Subcutaneous adipose tissue (tissue), 4 donors: Measurements from ENCODE around the gene TNIP2. TPM values are rescaled to one million over a fixed set of nuclear protein-coding genes. Genes with fewer than 3 reads are reported as not detected.

ENCODE experiments used
- CTCF ChIP-seq: fragments of 450-650 bp; IDR thresholded peaks from one replicate; pipeline ENCODE4 v1.5.1; 2016; ENCODE audit warnings: low read depth, mild to moderate bottlenecking, control low read depth, antibody characterized with exemption, moderate library complexity
- total RNA-seq, 4 donors: library from RNA; depleted of rRNA; stranded (reverse); fragments of >200 nt; gene quantifications; one replicate each; pipeline ENCODE4 v1.1.0, GENCODE V29; 2016

TNIP2 gene
- total RNA-seq, result 10 to 100 TPM; 25.6 to 88.2 (median 51.5) TPM

GRCh38 chr4:2755821-2756690, at the start of gene TNIP2:
Gene TNIP2, minus strand, starts transcription at chr4:2756336. Its CDS starts 47 bp downstream, at chr4:2756289.
- TF ChIP-seq CTCF, result no peak

- no peak for TF ChIP-seq CTCF
These were observed 48.9 kb upstream of the TNIP2 start for GRCh38 chr4:2804973-2805501.

GRCh38 chr4:2804449-2804972, 48.4 kb upstream of the TNIP2 start:
- TF ChIP-seq CTCF, result no peak

GRCh38 chr4:2803624-2804448, 47.7 kb upstream of the TNIP2 start:
- no peak for TF ChIP-seq CTCF

- TF ChIP-seq CTCF, result no peak
These were observed 46.7 kb upstream of the TNIP2 start for GRCh38 chr4:2802618-2803531.

GRCh38 chr4:2800691-2801596, 44.8 kb upstream of the TNIP2 start:
- no peak for TF ChIP-seq CTCF
